ENCODE measurements around the gene ERCC6L.

The ERCC6L gene

GRCh38 chrX:72205706-72206105, 33.1 kb downstream of the ERCC6L start:
- TF ChIP-seq CTCF (IDR thresholded peaks at IDR 0.05; ENCODE audit: borderline replicate concordance, extremely low read depth, low read length, poor library complexity, severe bottlenecking): no peak
- peaks cover 8% of the 10 kb centered on the region; the same call in 1 of the 2 replicates for H4K20me1 ChIP-seq (ENCODE audit: insufficient read depth, low read length)
- H3K27me3 ChIP-seq (ENCODE audit: insufficient read depth, low read length, poor library complexity): no peaks in the 10 kb centered on the region
- no peak overlapping the region for H3K27ac ChIP-seq (ENCODE audit: low read length)
- H2AFZ ChIP-seq (ENCODE audit: low read depth, low read length): no peak overlapping the region
- H3K9me3 ChIP-seq (ENCODE audit: insufficient read depth, low read length, severe bottlenecking): no peaks in the 10 kb centered on the region
- peaks cover 54% of the 10 kb centered on the region for H3K79me2 ChIP-seq (ENCODE audit: insufficient read depth, low read length)
- H3K4me2 ChIP-seq (ENCODE audit: insufficient read depth, low read length): no peak overlapping the region
- H3K36me3 ChIP-seq (ENCODE audit: insufficient read depth, low read length): peaks cover 43% of the 10 kb centered on the region
- H3K9ac ChIP-seq (ENCODE audit: low read depth, low read length): no peak overlapping the region
- no peaks in the 10 kb centered on the region for H3K4me1 ChIP-seq (ENCODE audit: insufficient read depth, low read length)
- H3K4me3 ChIP-seq (ENCODE audit: low read depth in 1 of 2, low read length in 2 of 2): no peak overlapping the region
- DNase-seq (no peak), ATAC-seq (ENCODE audit: insufficient read depth, low read depth) (no peak)

GRCh38 chrX:72203421-72203820, 35.4 kb downstream of the ERCC6L start:
- Histone ChIP-seq H3K27ac (ENCODE audit: low read length) (no peak overlapping the region), H3K27me3 (ENCODE audit: insufficient read depth, low read length, poor library complexity) (no peaks in the 10 kb centered on the region), H3K79me2 (ENCODE audit: insufficient read depth, low read length) (peaks cover 36% of the 10 kb centered on the region; the same call in 1 of the 2 replicates), H3K36me3 (ENCODE audit: insufficient read depth, low read length) (peaks cover 43% of the 10 kb centered on the region), H3K4me3 (ENCODE audit: low read depth in 1 of 2, low read length in 2 of 2) (no peak overlapping the region), H3K9ac (ENCODE audit: low read depth, low read length) (no peak overlapping the region), H3K4me1 (ENCODE audit: insufficient read depth, low read length) (no peaks in the 10 kb centered on the region), H2AFZ (ENCODE audit: low read depth, low read length) (no peak overlapping the region), H4K20me1 (ENCODE audit: insufficient read depth, low read length) (peaks cover 5% of the 10 kb centered on the region; the same call in 1 of the 2 replicates), H3K9me3 (ENCODE audit: insufficient read depth, low read length, severe bottlenecking) (no peaks in the 10 kb centered on the region), H3K4me2 (ENCODE audit: insufficient read depth, low read length) (no peak overlapping the region)
- DNase-seq (no peak), ATAC-seq (ENCODE audit: insufficient read depth, low read depth) (no peak)
- no peak for TF ChIP-seq EZH2 (IDR thresholded peaks at IDR 0.05; ENCODE audit: borderline replicate concordance, low read depth, low read length, severe bottlenecking)
- TF ChIP-seq CTCF (IDR thresholded peaks at IDR 0.05; ENCODE audit: borderline replicate concordance, extremely low read depth, low read length, poor library complexity, severe bottlenecking): no peak

- Histone ChIP-seq H3K36me3 (ENCODE audit: insufficient read depth, low read length) (peaks cover 39% of the 10 kb centered on the region), H3K79me2 (ENCODE audit: insufficient read depth, low read length) (peaks cover 31% of the 10 kb centered on the region; the same call in 1 of the 2 replicates), H3K4me3 (ENCODE audit: low read depth in 1 of 2, low read length in 2 of 2) (no peak overlapping the region), H3K9me3 (ENCODE audit: insufficient read depth, low read length, severe bottlenecking) (no peaks in the 10 kb centered on the region), H2AFZ (ENCODE audit: low read depth, low read length) (no peak overlapping the region), H3K27me3 (ENCODE audit: insufficient read depth, low read length, poor library complexity) (no peaks in the 10 kb centered on the region), H3K9ac (ENCODE audit: low read depth, low read length) (no peak overlapping the region), H4K20me1 (ENCODE audit: insufficient read depth, low read length) (peaks cover 5% of the 10 kb centered on the region; the same call in 1 of the 2 replicates), H3K4me2 (ENCODE audit: insufficient read depth, low read length) (no peak overlapping the region), H3K4me1 (ENCODE audit: insufficient read depth, low read length) (no peaks in the 10 kb centered on the region), H3K27ac (ENCODE audit: low read length) (no peak overlapping the region)
- no peak for DNase-seq
- no peak for ATAC-seq (ENCODE audit: insufficient read depth, low read depth)
- TF ChIP-seq CTCF (IDR thresholded peaks at IDR 0.05; ENCODE audit: borderline replicate concordance, extremely low read depth, low read length, poor library complexity, severe bottlenecking): no peak
- no peak for TF ChIP-seq EZH2 (IDR thresholded peaks at IDR 0.05; ENCODE audit: borderline replicate concordance, low read depth, low read length, severe bottlenecking)
These were observed 35.9 kb downstream of the ERCC6L start for GRCh38 chrX:72202792-72203401.

All from DND-41 (cell line).